HG02642 (cell line): ENCODE data around the gene TIMM8B.
"Not testable (repeated sequence)": the region's sequence is repeated elsewhere in the genome, so short reads cannot be mapped to it uniquely, and the experiment has no call there.

Source experiments
- ATAC-seq: cut with Tn5 transposase; IDR thresholded peaks from one replicate; pipeline ENCODE4 v1.9.1; 2021; ENCODE audit warnings: mild to moderate bottlenecking; ENCODE audit not compliant: unreplicated experiment, poor library complexity

Gene TIMM8B

GRCh38 chr11:112085822-112086421, 634 bp downstream of the TIMM8B start:
- ATAC-seq = peak; percentile 29

- ATAC-seq = no peak
These were observed 3.8 kb downstream of the TIMM8B start for GRCh38 chr11:112082729-112083128.

- peak; percentile 90 for ATAC-seq
These were observed 12.4 kb downstream of the TIMM8B start, which contains the start of the genes NKAPD1 and PIH1D2 for GRCh38 chr11:112073941-112074811. Gene NKAPD1, plus strand, starts transcription at chr11:112074299. Its CDS starts 1,276 bp downstream, at chr11:112075575. Gene PIH1D2, minus strand, starts transcription at chr11:112074017. Its CDS starts 843 bp downstream, at chr11:112073174.

GRCh38 chr11:112062923-112063322, 23.6 kb downstream of the TIMM8B start:
- no peak for ATAC-seq

- ATAC-seq = no peak
These were observed 28.5 kb downstream of the TIMM8B start for GRCh38 chr11:112058103-112058502.

GRCh38 chr11:112057170-112057569, 29.4 kb downstream of the TIMM8B start:
- ATAC-seq = no peak

GRCh38 chr11:112051768-112052167, 34.8 kb downstream of the TIMM8B start:
- ATAC-seq = no peak

- peak; percentile 86 for ATAC-seq
These were observed 35.8 kb downstream of the TIMM8B start for GRCh38 chr11:112050721-112051120.

- ATAC-seq = no peak
These were observed 36.8 kb downstream of the TIMM8B start for GRCh38 chr11:112049777-112050176.

GRCh38 chr11:112048256-112048655, 38.3 kb downstream of the TIMM8B start:
- ATAC-seq = not testable (repeated sequence)

- not testable (repeated sequence) for ATAC-seq
These were observed 39.9 kb downstream of the TIMM8B start for GRCh38 chr11:112046647-112047046.

GRCh38 chr11:112044961-112045360, 41.6 kb downstream of the TIMM8B start:
- no peak for ATAC-seq

- no peak for ATAC-seq
These were observed 43.6 kb downstream of the TIMM8B start for GRCh38 chr11:112042961-112043304.

GRCh38 chr11:112042161-112042960, 44.2 kb downstream of the TIMM8B start:
- ATAC-seq = no peak

- ATAC-seq = no peak
These were observed 49.0 kb downstream of the TIMM8B start for GRCh38 chr11:112037527-112037926.
